Suprapubic skin (tissue), 3 donors: ENCODE measurements around the gene SCYGR3.

ENCODE experiments used
- EP300 ChIP-seq: sonication (generic); formaldehyde crosslinking; IDR thresholded peaks from one replicate; pipeline ENCODE4 v1.6.1; 2017; ENCODE audit warnings: antibody characterized with exemption
- POLR2A ChIP-seq, 2 donors: fragments of 450-650 bp; IDR thresholded peaks; one replicate each; pipeline ENCODE4 v1.6.1; 2017; ENCODE audit warnings: antibody characterized with exemption in 2 of 2, mild to moderate bottlenecking in 2 of 2, moderate library complexity in 2 of 2
- TF ChIP-seq, protein P1 (sequence below), 2 donors: fragments of 200-600 bp in 1 of 2; fragments of 450-650 bp in 1 of 2; sonication (generic) in 1 of 2; IDR thresholded peaks; one replicate each; pipeline ENCODE4 v1.5.1; 2016 to 2019; ENCODE audit warnings: antibody characterized with exemption in 2 of 2, mild to moderate bottlenecking in 1 of 2, moderate library complexity in 1 of 2

DNA sequence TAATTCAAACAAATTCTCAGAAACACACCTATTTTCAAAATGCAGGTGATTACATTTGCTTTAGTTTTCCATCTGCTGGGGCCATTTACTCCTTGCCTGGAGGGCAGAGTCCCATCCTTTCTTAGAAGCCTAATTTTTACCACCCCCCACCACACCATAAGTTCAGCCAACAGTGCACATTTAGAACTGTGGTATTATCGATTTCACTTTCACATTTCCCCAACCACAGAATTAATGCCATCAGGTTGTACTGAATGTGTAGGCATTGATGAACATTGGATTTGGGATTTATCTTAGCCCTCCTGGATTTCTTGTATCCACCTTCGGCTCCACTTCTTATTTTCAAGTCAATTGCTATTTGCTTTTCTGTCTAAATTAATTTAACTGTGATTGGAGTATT is 4.5 kb downstream of the SCYGR3 start:
- TF ChIP-seq POLR2A (IDR thresholded peaks at IDR 0.05) (no peak), EP300 (no peak)
- TF ChIP-seq, protein P1, sequence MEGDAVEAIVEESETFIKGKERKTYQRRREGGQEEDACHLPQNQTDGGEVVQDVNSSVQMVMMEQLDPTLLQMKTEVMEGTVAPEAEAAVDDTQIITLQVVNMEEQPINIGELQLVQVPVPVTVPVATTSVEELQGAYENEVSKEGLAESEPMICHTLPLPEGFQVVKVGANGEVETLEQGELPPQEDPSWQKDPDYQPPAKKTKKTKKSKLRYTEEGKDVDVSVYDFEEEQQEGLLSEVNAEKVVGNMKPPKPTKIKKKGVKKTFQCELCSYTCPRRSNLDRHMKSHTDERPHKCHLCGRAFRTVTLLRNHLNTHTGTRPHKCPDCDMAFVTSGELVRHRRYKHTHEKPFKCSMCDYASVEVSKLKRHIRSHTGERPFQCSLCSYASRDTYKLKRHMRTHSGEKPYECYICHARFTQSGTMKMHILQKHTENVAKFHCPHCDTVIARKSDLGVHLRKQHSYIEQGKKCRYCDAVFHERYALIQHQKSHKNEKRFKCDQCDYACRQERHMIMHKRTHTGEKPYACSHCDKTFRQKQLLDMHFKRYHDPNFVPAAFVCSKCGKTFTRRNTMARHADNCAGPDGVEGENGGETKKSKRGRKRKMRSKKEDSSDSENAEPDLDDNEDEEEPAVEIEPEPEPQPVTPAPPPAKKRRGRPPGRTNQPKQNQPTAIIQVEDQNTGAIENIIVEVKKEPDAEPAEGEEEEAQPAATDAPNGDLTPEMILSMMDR (IDR thresholded peaks at IDR 0.05): no peak
